ENCODE data around the gene AP5S1.
"Not testable (repeated sequence)": the region's sequence is repeated elsewhere in the genome, so short reads cannot be mapped to it uniquely, and the experiment has no call there.

AP5S1 gene

DNA sequence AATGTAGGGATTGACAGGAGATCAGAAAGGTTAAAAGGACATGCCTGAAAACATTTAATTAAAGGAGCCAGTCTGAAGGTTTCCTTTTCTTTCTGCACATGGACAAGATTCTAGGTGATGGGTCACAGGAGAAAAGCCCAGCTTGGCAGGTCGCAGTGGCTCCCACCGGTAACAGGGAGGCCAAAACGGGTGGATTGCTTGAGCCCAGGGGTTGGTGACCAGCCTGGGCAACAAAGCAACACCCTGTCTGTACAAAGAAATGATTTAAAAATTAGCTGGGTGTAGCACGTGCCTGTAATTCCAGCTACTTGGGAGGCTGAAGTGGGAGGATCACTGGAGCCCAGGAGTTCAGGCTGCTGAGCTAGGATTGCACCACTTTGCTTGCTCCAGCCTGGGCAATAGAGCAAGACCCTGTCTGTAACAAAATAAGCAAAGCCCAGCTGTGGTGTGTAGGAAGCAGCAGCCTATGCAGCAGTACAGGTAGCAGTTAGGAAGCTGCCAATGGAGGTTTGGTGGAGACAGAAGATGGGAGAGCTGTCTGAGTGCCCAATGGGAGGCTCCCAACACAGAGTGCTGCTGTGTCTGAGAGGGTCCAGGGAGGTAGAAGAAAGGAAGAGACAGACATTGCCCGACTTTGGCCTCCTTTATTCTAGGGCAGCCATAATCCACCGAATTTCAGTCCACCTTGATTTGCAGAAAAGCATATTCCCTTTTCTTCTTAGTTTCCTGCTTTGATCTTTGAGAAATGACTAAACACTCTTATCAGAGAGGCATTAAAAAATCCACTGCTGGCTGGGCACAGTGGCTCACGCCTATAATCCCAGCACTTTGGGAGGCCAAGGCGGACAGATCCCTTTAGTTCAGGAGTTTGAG, 7.1 kb upstream of the AP5S1 start:
- no peak for DNase-seq (ENCODE audit: low spot score)

DNA sequence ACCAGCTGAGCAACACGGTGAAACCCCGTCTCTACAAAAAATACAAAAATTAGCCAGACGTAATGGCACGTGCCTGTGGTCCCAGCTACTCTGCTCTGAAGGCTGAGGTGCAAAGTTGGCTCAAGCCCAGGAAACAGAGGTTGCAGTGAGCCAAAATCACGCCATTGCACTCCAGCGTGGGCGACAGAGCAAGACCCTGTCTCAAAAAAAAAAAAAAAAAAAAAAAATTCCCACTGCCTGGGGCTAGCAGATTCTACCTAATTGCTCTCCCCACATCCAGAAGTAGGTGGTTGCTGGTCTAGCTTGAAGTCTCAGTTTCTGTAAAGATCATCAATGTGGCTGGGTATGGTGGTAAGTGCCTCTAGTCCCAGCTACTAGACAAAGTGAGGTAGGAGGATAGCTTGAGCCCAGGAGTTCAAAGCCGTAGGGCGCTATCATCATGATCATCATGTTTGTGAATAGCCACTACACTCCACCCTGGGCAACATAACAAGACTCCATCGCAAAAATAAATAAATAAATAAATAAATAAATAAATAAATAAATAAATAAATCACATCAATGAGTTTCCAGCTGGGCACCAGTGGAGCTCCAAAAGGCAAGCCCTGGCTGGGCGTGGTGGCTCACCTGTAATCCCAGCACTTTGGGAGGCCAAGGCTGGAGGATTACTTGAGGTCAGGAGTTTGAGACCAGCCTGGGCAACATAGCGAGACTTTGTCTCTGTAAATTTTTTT, 6.3 kb upstream of the AP5S1 start:
- DNase-seq (ENCODE audit: low spot score) = no peak

DNA sequence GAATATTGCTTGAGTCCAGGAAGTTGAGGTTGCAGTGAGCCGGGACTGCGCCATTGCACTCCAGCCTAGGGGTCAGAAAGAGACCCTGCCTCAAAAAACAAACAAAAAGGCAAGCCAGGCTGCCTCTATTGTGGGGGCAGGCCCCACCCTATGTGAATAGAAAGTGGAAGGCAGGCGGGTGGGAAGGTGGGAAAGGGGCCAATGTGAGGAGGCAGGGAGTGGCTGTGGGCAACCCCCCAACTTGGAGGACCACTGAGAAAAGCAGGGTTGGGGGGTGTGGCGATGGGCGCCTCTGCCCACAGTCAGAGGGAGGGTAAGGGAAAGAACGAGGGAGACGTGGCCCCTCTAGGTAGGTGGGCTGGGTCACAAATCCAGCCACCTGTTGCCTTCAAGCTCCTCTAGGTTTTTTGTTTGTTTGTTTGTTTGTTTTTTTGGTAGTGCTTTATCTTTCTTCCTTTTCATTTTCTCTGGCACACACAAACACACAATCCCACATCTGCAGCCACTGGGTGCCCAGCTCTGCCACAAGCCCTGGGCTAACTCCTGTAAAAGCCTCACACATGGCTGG, 5.3 kb upstream of the AP5S1 start:
- no peak for DNase-seq (ENCODE audit: low spot score)

DNA sequence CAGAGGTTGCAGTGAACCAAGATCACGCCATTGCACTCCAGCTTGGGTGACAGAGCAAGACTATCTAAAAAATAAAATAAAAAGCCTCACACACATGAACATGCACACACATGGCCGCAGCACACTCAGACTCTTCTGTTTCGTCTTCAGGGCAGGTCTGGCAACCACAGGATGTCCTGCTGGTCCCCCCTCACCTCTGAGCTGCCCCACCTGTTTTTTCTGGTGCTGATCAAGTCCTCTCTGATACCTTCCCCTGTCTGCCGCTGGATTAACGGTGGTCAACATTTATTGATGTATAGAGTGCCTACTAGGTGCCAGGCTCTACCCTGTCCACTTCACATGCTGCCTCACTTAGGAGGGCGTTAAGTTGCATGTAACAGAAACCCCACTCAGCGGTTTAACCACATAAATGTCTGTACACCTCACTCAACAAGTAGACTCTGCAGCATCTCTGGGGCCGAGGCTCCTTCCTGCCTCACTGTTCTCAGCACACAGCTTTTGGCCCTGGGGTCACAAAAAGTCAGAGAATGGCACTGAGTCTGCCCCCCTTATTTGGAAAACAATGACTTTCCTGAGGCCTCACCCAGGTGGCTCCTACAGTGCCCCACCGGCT, 4.5 kb upstream of the AP5S1 start:
- no peak for DNase-seq (ENCODE audit: low spot score)

DNA sequence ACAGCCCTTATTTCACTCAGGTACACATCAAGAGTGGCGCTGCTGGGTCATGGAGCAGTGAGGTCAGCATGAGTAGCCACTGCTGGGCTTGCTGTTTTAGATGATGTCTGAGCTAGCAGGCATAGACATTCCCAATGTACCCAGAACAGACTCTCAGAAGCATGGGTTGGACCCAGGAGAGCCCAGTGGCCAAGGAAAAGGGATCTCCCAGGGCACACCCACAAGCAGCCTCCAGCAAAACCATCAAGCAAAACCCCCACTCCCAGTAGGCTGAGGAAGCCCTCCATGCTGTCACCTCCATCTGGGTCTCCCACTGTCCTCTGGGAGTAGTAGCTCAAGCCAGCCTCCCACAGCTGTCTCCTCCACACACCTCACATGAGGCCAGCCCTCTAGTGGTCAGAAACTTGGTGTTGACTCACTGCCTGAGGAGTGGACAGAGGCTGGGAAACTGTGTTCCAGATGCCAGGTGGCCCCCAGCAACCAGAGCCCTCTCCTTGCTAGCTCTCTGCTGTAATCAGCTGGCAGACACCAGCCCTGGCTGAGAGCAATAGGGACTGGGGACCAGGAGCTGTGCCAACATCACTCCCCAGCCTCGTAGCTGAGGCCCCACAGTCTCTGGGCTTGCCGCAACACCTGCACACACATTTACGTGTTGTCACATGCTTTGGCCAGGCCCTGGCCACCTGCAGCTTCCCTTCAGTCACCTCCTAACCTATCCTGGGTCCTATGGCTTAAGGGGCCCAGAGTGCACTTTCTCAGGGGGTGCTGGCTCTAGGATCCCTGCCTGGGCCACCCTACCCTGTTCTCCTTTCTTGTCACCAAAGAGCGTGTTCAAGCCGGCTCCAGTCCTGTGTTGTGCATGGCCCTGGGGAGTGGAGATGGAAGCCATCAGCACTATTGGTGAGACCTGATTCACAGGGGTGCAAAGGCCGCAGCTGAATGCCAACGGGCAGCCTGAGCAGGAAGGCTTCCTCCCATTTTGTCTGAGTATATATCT, 1.9 kb upstream of the AP5S1 start:
- DNase-seq (ENCODE audit: low spot score) = peak; percentile 80

DNA sequence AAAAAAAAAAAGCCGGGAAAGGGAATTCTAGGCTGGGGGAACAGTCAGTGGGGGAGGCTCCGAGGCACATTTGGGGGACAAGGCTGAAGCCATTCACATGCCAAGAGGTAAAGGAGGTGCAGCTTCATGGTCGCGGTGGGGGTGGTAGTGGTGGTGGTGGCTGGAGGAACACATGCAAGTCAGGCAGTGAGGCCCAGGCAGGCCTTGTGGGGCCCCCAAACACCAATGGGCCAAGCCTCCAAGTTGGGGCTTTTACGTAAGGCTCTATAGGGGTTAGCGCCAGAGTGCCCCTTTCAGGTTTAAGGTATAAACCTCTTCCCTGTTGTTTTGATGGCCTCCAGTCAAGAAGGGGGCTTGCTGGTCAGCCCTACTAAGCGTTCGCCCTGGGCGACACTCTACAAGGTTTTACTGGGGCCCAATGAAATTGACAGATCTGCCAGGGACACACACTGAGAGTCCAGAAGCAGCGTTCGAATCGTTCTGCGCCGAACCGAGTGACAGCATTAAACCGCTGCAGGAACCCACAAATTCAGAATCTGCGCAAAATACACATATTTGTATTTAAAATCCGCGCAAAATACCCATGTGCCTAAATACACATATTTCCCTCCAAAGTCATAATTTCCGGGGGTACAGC, 818 bp upstream of the AP5S1 start:
- DNase-seq (ENCODE audit: low spot score) = no peak

DNA sequence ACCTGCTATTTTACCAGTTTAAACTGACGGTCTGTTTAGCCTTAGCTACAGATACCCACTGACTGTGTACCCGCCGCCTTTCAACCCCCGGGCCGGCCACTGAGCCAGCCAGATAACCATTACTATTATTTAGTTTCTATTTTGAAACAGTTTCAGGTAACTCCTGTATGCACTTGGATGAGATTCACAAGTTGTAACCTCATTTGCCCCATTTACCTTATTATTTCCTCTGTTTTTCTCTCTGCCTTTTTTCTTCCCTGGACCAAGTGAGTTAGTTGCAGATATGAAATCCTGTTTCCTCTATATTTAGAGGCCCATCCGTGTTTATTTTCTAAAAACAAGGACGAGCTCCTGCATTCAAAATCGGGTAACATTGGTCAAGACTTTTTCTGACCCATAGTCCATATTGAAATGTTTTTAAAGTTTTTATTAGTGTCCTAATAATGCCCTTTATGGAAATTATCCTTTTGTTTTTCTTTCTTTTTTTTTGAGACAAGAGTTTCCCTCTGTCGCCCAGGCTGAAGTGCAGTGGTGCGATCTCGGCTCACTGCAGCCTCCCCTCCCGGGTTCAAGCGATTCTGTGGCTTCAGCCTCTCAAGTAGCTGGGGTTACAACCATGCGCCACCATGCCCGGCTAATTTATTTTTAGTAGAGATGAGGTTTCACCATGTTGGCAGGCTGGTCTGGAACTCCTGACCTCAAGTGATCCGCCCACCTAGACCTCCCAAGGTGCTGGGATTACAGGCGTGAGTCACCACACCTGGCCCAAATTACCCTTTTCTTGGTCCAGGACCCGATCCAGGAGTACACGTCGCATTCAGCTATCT, 767 bp downstream of the AP5S1 start:
- no peak for DNase-seq (ENCODE audit: low spot score)

DNA sequence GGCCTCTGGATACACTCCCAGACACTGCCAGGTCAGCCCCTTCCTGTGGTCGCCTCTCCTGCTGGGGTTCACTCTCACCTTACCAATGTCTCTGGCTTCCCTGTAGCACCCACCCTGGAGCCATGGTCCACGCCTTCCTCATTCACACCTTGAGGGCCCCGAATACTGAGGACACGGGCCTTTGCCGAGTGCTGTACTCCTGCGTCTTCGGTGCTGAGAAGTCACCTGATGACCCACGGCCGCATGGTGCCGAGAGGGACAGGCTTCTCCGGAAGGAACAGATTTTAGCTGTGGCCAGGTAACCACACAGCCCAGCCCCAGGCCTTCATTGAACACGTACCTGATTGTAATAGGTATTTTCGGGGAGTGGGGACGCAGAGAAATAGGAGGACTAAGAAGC, 1.6 kb downstream of the AP5S1 start:
- DNase-seq (ENCODE audit: low spot score) = no peak

DNA sequence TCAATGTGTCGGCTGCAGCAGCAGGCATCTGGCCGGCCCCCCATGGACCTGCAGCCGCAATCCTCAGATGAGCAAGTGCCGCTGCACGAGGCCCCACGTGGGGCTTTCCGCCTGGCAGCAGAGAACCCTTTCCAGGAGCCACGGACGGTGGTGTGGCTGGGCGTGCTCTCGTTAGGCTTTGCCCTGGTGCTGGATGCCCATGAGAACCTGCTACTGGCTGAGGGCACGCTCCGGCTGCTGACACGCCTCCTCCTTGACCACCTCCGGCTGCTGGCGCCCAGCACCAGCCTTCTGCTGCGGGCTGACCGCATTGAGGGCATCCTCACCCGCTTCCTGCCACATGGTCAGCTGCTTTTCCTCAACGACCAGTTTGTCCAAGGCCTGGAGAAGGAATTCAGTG, 3.5 kb downstream of the AP5S1 start:
- DNase-seq (ENCODE audit: low spot score) = no peak

DNA sequence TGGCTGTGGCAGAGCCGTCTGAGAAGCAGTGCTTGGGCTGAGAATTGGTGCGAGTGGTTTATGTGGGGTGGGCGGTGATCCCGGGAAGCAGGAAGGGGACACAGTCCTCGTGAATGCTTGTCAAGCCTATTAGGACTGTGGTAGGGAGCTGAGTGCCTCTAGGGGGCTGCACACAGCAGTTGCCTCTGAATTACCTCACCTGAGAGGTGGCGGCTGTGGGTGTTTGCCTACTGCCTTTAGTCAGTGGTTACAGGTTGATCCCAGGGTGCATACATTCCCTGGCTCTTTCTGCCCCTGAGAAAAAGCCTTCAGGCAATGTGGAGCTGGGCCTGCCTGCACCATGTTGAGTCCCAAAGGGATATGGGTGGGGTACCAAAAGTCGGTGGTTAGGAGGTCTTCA, 5.2 kb downstream of the AP5S1 start:
- DNase-seq (ENCODE audit: low spot score) = no peak

DNA sequence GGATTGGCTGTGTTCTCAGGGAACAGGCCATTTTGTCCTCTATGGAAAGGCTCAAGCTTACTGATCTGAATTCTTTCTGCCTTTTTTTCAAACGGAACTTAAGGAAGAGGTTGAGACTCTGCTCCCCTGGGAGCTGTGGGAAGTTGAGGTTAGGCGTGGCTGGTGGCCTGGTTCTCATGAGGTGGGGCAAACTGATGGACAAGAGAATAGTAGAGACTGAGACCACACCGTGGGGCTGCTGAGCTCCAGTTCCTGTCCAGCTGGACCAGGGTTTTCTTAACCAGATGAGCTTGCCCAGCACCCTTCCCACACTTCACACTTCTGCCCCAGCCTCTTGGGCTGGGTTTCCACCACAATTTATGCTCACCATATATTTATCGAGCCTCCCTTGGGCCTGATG, 6.1 kb downstream of the AP5S1 start:
- no peak for DNase-seq (ENCODE audit: low spot score)

DNA sequence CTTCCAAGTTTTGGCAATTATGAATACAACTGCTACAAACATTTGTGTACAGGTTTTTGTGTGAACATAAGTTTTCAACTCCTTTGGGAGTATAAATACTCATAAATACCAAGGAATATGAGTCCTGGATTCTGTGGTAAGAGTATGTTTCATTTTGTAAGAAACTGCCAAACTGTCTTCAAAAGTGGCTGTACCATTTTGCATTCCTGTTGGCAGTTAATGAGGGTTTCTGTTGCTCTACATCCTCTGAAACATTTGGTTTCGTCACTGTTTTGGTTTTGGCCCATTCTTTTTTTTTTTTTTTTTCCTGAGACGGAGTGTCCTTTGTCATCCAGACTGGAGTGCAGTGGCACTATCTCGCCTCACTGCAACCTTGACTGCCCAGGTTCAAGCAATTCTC, 8.5 kb downstream of the AP5S1 start:
- DNase-seq (ENCODE audit: low spot score) = no peak

DNA sequence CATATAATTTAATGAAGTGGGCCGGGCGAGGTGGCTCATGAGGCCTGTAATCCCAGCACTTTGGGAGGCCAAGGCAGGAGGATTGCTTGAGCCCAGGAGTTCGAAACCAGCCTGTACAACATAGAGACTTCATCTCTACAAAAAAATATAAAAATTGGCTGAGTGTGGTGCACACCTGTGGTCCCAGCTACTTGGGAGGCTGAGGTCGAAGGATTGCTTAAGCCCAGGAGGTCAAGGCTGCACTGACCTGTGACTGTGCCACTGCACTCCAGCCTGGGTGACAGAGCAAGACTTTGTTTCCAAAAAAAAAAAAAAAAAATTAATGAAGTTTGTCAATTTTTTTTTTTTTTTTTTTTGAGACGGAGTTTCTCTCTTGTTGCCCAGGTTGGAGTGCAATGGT, 9.5 kb downstream of the AP5S1 start:
- not testable (repeated sequence) for DNase-seq (ENCODE audit: low spot score)

DNA sequence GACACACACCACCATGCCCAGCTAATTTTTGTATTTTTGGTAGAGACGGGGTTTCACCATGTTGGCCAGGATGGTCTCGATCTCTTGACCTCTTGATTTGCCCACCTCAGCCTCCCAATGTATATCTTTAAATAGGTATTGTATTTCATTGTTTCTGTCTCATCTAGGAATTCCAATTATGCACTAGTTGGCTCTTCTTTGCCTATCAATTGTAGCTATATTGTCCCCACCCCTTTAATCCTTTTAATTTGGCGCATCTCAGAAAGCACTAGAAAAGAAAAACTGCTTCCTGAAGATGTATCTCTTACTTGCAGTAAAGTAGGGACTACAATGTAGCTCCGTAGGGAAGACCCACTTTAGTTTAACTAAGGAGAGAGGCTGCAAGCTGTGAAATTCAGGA, 15.8 kb downstream of the AP5S1 start:
- no peak for DNase-seq (ENCODE audit: low spot score)

DNA sequence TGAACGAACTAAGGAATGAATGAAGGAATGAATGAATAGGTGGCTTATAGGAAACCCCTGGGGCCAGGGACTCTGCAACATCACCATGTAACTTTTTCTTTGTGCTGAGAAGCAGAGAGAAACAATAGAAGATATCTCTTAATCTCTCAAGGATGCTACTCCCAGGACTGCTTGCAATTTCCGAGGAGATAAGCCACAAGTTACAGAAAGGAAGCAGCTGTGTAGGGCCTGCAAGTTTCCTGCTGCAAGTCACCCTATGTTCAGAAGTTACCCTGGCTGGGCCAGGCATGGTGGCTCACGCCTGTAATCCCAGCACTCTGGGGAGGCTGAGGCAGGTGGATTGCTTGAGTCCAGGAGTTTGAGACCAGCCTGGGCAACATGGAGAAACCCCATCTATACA, 19.0 kb downstream of the AP5S1 start:
- no peak for DNase-seq (ENCODE audit: low spot score)

DNA sequence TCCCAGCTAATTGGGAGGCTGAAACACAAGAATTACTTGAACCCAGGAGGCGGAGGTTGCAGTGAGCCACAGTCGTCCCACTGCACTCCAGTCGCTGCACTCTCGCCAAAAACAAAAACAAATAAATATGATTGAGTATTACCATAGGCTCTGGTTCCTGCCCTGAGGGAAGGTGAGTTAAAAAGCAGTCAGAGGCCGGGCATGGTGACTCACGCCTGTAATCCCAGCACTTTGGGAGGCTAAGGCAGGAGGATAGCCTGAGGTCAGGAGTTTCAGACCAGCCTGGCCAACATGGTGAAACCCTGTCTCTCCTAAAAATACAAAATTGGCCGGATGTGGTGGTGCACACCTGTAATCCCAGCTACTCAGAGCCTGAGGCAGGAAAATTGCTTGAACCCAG, 19.9 kb downstream of the AP5S1 start:
- DNase-seq (ENCODE audit: low spot score) = not testable (repeated sequence)

DNA sequence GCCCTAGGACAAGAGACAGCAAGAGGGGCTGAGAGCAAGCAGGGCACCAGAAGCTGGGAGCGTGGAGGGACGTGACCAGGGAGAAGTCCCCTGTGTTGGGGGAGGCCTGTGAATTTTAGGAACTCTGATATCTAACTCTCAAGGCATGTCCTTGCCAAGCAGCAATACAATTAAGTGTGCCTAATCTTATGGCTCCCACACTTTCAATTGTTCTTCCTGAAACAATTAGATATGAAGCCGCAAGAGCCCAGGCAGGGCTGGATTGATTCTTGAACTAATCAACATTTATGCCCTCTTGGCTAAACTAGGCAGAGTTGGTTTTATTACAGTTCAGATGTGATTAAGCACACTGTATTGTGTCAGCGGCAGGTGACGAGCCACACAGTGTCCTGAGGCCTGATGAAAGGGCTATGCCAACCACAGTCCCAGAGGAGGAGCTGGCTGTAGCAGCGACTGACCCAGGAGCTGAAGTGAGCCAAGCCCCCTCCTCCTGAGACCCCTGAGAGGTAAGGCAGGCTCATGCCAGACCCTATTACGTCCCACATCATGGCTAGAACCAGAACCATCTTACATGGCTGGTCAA, 22.1 kb downstream of the AP5S1 start:
- no peak for DNase-seq (ENCODE audit: low spot score)

DNA sequence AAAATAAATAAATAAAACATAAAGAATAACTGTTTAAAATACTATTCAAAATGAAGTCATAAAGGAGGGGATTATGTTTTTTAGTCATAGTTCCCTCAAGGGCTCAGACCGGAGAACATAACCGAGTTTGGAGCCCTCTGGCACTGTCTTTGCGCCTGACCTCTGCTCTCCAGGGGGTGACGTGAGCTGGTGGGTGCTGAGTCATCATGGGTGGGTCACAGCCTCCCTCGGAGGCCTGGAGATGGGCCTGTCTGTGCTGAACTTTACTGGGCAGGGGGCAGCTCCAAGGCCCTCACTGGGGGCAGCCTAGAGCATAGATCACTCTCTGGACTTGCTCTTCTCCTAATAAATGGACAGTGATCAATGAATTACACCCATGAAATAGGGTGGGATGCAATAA, 23.1 kb downstream of the AP5S1 start:
- no peak for DNase-seq (ENCODE audit: low spot score)

DNA sequence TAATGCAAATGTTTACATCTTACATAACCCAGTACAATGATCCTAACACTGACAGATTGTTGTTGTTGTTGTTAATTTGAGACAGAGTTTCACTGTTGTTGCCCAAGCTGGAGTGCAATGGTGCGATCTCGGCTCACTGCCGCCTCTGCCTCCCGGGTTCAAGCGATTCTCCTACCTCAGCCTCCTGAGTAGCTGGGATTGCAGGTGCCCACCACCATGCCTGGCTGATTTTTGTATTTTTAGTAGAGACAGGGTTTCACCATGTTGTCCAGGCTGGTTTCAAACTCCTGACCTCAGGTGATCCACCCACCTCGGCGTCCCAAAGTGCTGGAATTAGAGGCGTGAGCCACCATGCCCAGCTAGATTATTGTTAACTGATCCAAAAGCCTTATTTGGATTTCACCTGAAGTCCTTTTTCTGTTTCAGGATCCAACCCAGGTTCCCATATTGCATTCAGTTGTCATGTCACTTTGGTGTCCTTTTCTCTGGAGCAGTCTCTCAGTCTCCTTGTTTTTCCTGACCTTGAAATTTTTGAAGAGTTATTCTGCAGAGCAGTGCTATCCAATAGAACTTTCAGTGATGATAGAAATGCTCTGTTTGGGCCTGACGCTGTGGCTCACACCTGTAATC, 23.8 kb downstream of the AP5S1 start:
- DNase-seq (ENCODE audit: low spot score) = not testable (repeated sequence)
